ENCODE measurements around the gene PAPPA. TPM values are rescaled to one million over a fixed set of nuclear protein-coding genes. Genes with fewer than 3 reads are reported as not detected.

Gene PAPPA
- total RNA-seq, 1 experiment from 2014 or later = 0.05 TPM

GRCh38 chr9:116264361-116264760, 110.8 kb downstream of the PAPPA start:
- H4K20me1 ChIP-seq (ENCODE audit: insufficient read depth) = no peaks in the 10 kb centered on the region
- H3K36me3 ChIP-seq (ENCODE audit: control insufficient read depth in 1 of 2, insufficient read depth in 2 of 2, low read length in 2 of 2) = no peaks in the 10 kb centered on the region
- no peaks in the 10 kb centered on the region for H3K4me1 ChIP-seq (ENCODE audit: control insufficient read depth in 1 of 2, insufficient read depth in 2 of 2, low read length in 2 of 2)
- no peak for ATAC-seq
- H3K4me3 ChIP-seq (replicated peaks in 1 of 2; ENCODE audit: low read depth in 1 of 2, low read length in 2 of 2) = no peak overlapping the region
- no peak overlapping the region for H2AFZ ChIP-seq (ENCODE audit: low read depth, low read length, poor library complexity, severe bottlenecking)
- CTCF ChIA-PET = no interaction called here
- H3K9me3 ChIP-seq (ENCODE audit: control insufficient read depth in 1 of 2, insufficient read depth in 1 of 2, low read depth in 1 of 2, low read length in 2 of 2) = no peaks in the 10 kb centered on the region
- no peak overlapping the region for H3K27ac ChIP-seq (ENCODE audit: low read depth, low read length)
- H3K9ac ChIP-seq (ENCODE audit: low read length) = no peak overlapping the region
- BruUV-seq (replicated peaks) = no TSS peak
- POLR2A ChIA-PET = no interaction called here
- peaks cover 10% of the 10 kb centered on the region; the same call in 1 of the 2 replicates for H3K27me3 ChIP-seq (ENCODE audit: insufficient read depth, low read length)
- RAD21 ChIA-PET (ENCODE audit: low non-redundant PET in 1 of 2, low total read pairs in 2 of 2, uncharacterized antibody in 2 of 2, unreplicated experiment in 2 of 2) = no interaction called here
- DNase-seq (ENCODE audit: low read depth, low spot score) = no peak
- intact Hi-C loops (cut with micrococcal nuclease) = no loop called here
- no peaks in the 10 kb centered on the region for H3K79me2 ChIP-seq (ENCODE audit: insufficient read depth, low read length)
- H3K9me2 ChIP-seq (ENCODE audit: insufficient read depth) = no peaks in the 10 kb centered on the region
- TF ChIP-seq SRF (IDR thresholded peaks at IDR 0.05; ENCODE audit: low read depth) = no peak
- no peak for TF ChIP-seq POLR2A (IDR thresholded peaks at IDR 0.05; ENCODE audit: borderline replicate concordance, extremely low read depth, insufficient read depth, insufficient read length)
- TF ChIP-seq REST (IDR thresholded peaks at IDR 0.05; ENCODE audit: low read depth) = no peak
- TF ChIP-seq RAD21 (IDR thresholded peaks at IDR 0.05; ENCODE audit: low read depth) = no peak
- no peak for TF ChIP-seq JUND (IDR thresholded peaks at IDR 0.05)
- no peak for TF ChIP-seq ZBTB33 (IDR thresholded peaks at IDR 0.05; ENCODE audit: extremely low read depth, insufficient replicate concordance, low read length)
- no peak overlapping the region for H3K4me2 ChIP-seq (ENCODE audit: low read length)
